SHP77 (cell line): ENCODE measurements around the gene SIGLEC11.
"Not testable (repeated sequence)": the region's sequence is repeated elsewhere in the genome, so short reads cannot be mapped to it uniquely, and the experiment has no call there.

Experiments used
- DNase-seq, 2 experiments: peaks; one replicate each; lab custom pipeline; 2025; lab: John Stamatoyannopoulos, UW

SIGLEC11 gene

DNA sequence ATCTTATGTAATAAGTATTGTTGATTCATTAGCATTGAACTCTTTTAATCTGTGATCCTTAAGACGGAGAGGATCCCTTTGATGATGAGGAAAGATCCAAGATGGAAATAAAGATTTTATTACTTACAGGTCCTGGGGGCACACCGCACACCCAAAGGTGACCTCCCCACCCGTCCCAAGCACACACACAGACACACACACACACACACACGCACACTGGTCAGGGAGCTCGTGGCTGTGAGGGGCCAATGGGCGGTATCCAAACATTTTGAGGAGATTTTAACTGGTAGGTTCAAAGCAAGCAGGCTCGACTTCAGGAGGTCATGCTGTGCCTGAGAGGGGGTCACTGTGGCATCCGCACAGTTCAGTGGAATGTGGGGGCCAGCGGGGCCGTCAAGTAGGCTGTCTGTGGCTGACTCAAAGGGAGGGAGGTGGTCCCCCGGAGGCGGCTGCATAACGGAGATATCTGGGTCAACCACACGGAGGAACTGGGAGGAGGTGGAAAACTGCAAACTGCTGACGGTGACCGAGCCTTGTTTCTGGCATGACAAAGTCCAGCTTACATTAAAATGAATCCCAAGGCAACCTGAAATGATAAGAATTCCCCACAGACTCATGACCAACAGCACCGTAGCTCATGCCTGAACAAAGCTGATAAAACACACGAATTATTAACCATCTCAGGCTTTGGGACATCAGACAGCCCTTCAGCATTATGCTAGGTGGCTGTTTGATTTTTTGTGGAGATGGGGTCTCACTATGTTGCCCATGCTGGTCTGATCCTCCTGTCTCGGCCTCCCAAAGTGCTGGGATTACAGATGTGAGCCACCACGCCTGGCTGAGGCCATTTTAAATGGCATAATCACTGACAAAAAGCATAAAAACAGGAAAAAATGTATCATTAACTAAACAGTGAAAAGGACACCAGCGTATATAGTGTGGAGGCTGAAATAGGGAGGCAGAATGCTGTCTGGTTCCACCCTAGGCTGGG lies 20.9 kb upstream of the SIGLEC11 start:
- DNase-seq = no peak

DNA sequence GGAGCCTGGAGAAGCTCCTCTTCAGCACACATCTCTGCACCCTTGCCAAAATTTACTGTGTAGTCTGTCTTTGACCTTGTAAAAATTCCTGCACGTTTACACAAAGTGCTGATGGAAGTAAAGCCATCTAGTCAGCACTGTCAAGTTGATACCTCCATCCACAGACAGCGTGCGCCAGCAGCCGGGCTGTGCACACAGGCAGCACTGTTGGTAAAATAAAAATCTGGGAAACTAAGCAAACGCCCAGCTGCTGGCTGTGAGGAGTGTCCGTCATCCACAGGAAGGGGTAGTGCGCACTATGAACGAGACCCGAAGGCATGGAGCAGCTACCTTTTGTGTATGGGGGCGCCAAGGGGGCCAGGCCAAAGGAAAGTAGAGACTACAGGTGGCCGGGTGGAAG lies 17.4 kb upstream of the SIGLEC11 start:
- no peak for DNase-seq

DNA sequence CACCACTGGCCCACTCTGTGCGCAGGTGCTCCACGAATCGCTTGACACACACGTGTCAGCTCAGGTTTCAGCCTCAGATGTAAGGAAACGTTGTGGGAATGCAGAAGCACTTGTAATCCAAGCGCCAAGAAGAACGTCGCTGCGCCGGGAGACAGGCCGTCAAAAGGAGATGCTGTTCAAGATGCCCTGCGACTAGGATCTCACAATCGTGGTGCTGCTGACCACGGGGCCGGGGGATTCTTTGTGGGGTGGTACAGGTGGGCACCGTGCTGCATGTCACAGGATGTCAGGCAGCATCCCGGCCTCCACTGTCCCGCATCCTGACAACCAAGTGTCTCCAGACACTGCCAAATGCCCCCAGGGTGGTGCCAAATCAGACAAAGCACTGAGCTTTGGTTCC lies 16.9 kb upstream of the SIGLEC11 start:
- no peak for DNase-seq

DNA sequence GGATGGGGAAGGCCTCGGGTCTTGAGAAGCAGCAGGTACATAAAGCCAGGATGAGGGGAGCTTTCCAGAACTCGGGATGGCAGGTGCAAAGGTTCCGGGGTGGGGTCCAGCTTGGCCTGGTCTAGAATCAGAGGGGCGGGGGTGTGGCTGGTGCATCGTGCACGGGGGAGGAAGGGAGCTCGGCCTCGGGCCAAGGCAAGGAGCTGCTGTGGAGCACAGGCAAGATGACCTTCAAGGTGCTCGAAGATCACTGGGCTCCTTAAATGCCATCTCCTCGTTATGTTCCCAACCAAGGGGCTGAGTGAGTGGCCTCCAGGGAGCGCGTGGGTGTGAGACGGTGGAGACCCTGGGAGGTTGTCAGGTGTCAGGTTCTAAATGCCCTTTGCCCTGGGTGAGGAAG lies 16.1 kb upstream of the SIGLEC11 start:
- no peak for DNase-seq

DNA sequence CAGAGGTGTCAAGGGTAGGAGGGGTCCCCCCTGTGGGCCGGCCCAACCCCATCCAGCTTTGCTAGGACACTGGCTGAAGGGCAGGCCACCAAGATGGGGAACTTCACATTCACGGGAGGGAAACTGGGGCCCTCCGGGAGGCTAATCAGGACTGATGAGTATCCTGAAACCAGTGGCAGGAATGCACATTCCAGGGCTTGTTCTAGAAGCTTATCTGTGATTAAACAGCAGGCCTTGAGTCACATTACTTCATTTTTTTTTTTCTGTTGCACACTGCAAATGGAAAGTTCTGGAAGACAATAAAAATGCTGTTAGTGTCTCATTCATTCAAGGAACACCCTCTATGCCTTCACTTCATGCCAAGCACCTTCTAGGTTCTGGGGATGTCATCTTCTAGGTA lies 15.5 kb upstream of the SIGLEC11 start:
- no peak for DNase-seq

DNA sequence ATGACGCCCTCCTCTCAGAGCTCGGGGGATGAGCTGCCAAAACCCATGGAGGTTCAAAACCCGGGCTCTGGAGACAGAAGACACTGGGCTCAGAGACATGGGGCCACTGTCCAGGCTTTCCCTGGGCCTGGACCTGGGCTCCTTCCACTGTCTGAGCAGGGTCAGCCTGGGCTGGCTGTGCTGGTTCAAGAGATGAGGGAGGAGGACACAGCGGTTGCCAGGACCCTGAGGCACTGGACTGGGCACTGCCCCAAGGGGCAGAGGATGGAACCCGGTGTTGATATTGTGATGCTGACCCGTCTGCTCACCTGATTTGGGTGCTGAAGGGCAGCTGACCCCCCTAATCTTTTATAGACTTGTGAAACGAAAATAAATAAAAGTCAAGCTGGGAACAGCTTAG lies 14.1 kb upstream of the SIGLEC11 start:
- DNase-seq = no peak

DNA sequence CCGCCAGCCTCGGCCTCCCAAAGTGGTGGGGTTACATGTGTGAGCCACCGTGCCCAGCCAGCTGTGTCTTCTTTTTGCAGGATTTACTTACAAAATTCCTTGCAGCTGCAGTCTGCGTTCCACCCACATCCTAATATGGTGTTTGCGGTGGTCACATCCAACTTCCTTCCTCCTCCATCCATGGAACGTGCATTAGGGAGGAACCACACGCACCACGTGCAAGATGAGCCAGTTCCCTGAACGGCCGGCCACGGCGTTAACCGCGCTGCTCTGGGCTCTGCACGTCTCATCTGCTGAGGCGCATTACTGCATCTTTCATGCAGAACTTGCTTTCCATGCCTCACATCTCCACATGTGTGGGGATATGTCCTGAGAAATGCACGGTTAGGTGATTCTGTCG lies 13.0 kb upstream of the SIGLEC11 start:
- no peak for DNase-seq

GRCh38 chr19:49972841-49973240 lies 11.9 kb upstream of the SIGLEC11 start:
- DNase-seq = no peak

DNA sequence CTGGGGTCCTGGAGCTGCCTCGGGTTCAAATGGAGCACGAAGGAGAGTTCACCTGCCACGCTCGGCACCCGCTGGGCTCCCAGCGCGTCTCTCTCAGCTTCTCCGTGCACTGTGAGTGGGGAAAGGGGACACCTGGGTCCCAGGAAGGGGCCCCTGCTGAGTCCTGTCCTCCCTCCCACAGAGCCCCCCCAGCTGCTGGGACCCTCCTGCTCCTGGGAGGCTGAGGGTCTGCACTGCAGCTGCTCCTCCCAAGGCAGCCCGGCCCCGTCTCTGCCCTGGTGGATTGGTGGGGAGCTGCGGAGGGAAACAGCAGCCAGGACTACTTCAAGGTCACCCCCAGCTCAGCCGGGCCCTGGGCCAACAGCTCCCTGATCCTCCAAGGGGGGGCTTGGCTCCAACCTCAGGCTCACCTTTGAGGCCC lies 11.0 kb upstream of the SIGLEC11 start:
- DNase-seq = no peak

GRCh38 chr19:49969355-49969754 lies 8.4 kb upstream of the SIGLEC11 start:
- DNase-seq = not testable (repeated sequence)

GRCh38 chr19:49968279-49968922 lies 7.4 kb upstream of the SIGLEC11 start:
- DNase-seq = no peak

DNA sequence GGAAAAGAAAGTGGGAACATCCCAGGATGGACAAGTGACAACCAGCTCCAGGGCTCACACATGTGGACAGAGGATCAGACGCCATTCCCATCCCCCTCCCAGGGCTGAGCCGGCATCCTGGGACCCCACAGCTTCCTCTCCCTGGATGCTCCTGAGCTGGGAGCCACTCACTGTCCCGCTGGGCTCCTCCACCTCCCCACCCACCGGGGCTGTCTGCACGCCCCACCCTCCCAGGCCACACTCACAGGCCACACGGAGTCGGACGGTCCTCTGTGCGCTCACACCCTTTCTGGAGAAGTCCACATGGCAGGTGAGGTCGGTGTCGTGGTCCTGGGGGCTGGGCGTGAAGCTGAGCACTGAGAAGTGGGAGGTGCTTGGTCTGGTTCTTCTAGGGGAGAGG lies 1.1 kb downstream of the SIGLEC11 start:
- DNase-seq = not testable (repeated sequence)

DNA sequence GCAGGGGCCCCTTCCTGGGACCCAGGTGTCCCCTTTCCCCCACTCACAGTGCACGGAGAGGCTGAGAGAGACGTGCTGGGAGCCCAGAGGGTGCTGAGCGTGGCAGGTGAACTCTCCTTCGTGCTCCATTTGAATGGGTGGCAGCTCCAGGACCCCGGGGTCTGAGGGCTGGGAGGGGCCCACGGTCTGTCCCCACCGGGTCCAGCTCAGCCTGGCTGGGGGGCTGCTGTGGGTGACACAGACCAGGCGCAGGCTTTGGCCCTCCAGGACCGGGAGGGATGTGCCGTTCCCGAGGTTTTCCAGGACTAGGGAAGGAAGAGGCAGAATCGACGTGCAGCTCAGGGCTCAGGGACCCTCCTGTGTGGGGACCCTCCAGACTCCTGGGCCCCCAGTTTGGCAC lies 2.4 kb downstream of the SIGLEC11 start:
- not testable (repeated sequence) for DNase-seq

DNA sequence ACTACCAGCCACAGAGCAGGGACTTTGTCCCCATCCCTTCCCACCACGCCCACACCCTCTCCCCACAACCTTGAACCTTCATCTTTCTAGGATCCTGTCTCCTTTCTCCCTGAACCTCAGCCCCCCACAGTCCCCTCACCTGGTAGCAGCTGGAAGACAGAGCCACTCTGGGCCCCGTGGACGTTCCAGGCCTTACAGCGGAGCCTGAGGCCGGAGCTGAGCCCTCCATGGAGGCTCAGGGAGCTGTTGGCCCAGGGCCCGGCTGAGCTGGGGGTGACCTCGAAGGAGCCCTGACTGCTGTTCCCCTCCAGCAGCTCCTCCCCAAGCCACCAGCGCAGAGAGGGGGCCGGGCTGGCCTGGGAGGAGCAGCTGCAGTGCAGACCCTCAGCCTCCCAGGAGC lies 2.8 kb downstream of the SIGLEC11 start:
- not testable (repeated sequence) for DNase-seq

DNA sequence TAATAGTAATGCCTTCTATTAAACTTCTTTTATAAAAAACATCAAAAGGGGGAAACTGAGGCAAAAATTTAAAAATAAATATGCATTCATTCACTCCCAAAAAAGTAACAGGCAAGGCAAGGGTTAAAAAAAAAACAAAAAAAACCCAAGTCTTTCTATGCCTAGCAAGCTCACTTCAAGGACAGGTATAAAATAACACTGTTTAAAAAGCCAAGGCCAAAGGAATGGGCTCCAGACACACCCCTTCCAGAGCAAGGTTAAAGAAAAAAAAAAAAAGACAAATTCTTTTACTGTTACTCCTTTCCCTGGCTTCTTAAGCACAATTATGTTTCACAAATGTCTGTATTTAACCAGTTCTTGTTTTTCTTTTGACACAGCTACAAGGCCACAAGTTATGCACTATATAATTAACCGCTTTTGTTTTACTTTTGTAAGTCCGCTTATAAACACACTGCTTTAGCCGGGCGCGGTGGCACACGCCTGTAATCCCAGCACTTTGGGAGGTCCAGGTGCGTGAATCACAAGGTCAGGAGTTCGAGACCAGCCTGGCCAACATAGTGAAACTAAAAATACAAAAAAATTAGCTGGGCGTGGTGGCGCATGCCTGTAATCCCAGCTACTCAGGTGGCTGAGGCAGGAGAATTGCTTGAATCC lies 3.6 kb downstream of the SIGLEC11 start:
- DNase-seq = no peak

DNA sequence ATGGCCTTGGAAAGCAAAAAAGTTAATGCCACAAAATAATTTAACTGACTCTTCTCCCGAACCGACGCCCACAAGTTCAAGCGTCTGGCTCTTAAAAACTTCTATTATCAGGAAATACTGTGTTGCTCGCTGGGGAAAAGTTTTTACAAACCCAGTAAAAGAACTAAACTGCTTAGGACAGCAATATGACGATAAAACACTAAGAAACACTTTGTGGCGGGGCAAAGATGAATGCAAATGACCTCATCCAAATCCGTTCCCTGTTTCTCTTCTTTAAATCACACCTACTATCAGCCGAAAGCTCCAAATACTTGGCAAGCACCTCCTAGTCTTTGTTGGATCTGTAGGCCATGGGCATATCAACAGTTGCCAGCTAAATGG lies 4.9 kb downstream of the SIGLEC11 start:
- no peak for DNase-seq

DNA sequence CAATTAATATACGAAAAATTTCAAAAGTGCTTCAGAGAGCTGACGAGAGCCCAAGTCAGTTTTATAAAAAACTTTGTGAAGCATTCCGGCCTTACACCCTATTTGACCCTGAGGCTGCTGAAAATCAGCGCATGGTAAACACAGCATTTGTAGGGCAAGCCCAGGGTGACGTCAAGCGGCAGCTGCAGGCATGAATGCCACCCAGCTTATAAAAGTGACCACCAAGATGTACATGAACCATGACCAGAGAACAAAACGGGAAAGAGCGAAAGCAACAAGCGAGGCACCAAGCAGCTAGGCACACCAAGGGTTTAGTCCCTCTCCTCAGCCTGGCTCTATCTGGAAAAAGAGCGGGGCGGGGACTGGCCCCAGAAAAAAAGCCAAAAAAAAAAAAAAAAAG lies 6.0 kb downstream of the SIGLEC11 start:
- peak; percentile 95 to 98 for DNase-seq

- DNase-seq = no peak
Measured at GRCh38 chr19:49954092-49954829, 6.7 kb downstream of the SIGLEC11 start.

GRCh38 chr19:49953416-49953815 lies 7.6 kb downstream of the SIGLEC11 start:
- DNase-seq = no peak

DNA sequence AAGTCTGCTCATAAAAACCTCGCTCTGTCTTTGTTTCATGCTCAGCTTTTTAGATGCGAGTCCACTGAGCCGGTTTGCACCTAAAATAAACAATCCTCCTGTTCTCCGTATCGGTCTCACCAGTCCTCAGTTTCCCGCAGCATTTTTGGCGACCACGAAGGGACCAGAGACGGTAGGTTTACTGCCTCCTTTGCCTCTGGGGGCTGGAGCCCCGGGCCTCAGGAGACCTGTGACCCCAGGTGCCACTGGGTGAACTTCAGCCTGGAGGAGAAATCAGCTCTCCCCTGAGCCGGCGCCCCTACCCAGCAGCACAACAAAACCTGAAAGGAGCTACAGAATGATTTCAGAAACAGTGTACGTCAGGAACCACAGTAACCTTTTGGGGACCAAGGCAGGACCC lies 8.1 kb downstream of the SIGLEC11 start:
- DNase-seq = no peak

GRCh38 chr19:49952479-49952836 lies 8.5 kb downstream of the SIGLEC11 start:
- no peak for DNase-seq

GRCh38 chr19:49951806-49952478 lies 9.0 kb downstream of the SIGLEC11 start:
- no peak for DNase-seq
